Stimulated activated CD4-positive, alpha-beta T cell treated with anti-CD3 and anti-CD28 coated beads, Interleukin-1b, Interleukin-23, amount 100 ng/mL, for 4 hours (primary cell): ENCODE results near the gene COMMD1.
"Not testable (repeated sequence)": the region's sequence is repeated elsewhere in the genome, so short reads cannot be mapped to it uniquely, and the experiment has no call there.

Source experiments
- DNase-seq, 2 donors: peaks; one replicate each; pipeline ENCODE4 v3.0.0-alpha.2; 2020; ENCODE audit warnings: low read depth in 2 of 2

COMMD1 gene

DNA sequence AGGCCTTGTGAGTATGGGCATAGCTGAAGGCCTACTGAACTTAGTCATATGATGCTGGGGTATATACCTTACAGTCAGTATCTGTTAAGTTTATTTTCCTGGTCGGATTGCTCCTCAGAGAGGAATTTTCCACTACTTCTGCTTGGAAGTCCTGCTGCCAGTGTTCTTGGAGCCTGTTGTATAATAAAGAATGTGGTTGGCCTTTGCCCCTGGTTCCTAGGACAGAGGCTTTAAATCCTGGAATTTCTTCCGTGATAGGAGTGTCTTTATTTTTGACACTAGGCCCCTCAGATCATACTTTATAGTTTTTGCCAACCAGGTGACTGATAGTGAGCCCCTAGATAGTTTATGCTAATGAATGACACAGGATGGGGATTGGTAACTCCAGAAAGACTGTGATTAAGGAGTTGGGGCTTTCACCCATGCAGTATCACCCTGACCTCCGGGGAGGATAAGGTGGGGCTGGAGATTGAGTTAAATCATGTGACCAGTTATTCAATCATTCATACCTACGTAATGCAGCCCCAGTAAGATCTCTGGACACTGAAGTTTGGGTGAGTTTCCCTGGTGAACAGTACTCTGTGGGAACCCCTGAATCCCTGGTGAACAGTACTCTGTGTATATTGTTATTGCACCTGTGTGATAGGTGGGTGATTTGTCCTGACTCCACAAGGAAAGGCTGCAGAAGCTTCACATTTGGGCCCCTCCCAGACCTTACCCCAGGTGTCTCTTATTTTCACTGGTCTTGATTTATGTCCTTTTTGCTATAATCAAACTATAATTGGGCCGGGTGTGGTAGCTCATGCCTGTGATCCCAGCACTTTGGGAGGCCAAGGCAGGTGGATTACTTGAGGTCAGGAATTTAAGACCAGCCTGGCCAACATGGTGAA lies 56.9 kb downstream of the COMMD1 start:
- DNase-seq, result no peak

- DNase-seq, result no peak
These were observed 60.7 kb downstream of the COMMD1 start for GRCh38 chr2:61966087-61966727.

DNA sequence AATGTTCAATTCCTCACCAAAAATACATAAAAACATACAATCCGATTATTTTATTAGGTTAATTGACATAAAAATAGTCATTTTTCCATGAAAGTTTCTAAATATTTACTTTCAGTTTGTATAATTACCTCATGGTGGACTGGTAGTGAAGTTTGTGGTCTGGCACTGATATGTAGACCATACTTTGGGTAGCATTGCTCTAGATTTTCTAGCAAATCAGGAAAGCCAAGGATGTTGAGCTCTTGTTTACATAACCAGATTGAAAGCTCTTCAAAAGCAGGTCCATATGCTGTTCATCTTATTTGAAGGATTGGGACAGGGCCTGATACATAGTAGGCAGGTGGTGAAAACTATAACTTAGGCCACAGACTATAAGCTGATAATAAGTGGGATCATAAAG lies 61.8 kb downstream of the COMMD1 start:
- no peak for DNase-seq

GRCh38 chr2:61969376-61969775 lies 63.9 kb downstream of the COMMD1 start:
- no peak for DNase-seq

DNA sequence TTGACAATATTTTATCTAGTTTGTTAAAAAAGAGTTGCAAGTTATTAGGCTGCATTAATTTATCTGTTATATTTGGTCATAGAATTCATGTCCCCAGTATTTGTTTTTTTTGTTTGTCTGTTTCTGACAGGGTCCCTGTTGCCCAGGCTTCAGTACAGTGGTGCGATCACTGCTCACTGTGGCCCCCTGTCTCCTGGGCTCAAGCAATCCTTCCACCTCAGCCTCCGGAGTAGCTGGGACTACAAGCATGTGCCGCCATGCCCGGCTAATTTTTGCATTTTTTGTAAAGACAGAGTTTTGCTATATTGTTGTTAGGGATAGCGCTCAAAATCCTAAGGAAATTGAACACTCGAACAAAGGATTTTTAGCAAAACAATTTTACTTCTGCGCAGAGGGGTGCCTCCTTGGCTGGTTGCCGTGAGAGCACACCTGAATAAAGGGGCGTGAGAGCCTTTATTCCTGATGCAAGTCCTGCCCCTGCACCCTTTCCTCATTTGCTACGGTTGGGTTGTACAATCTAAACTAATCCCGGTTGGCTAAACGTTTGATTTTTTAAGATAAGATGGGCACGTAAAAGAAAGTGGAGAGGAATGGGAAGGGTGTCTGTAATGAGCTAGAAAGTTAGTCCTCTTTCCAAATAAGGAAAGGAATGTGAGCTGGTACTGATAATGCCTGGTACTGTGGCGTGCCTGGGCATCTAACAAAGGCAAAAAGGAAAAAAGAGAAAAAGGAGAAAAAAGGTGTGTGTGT lies 65.5 kb downstream of the COMMD1 start:
- DNase-seq, result no peak

- no peak for DNase-seq
These were observed 73.0 kb downstream of the COMMD1 start for GRCh38 chr2:61978522-61978921.

DNA sequence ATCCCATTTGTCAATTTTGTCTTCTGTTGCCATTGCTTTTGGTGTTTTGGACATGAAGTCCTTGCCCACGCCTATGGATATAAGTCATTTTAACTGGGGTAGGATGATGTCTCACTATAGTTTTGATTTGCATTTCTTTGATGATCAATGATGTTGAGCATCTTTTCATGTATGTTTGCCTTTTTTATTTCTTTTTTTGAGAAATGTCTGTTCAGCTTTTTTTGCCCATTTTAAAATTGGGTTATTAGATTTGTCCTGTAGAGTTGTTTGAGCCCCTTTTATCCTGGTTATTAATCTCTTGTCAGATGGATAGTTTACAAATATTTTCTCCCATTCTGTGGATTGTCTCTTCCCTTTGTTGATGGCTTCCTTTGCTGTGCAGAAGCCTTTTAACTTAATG lies 75.3 kb downstream of the COMMD1 start:
- DNase-seq, result no peak

DNA sequence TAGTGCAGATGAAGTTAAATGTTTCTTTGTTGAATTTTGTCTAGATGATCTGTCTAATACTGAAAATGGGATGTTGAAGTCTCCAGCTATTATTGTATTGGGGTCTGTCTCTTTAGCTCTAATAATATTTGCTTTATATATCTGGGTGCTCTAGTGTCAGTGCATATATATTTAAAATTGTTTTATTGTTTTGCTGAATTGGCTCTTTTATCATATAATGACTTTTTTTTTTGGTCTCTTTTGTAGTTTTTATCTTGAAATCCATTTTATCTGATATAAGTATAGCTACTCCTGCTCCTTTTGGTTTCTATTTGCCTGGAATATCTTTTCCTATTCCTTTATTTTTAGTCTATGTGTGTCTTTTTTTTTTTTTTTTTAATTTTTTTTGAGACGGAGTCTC lies 79.2 kb downstream of the COMMD1 start:
- DNase-seq, result no peak

GRCh38 chr2:61988462-61989366 lies 83.2 kb downstream of the COMMD1 start:
- DNase-seq, result no peak

GRCh38 chr2:61993422-61994024 lies 88.0 kb downstream of the COMMD1 start:
- DNase-seq, result no peak

DNA sequence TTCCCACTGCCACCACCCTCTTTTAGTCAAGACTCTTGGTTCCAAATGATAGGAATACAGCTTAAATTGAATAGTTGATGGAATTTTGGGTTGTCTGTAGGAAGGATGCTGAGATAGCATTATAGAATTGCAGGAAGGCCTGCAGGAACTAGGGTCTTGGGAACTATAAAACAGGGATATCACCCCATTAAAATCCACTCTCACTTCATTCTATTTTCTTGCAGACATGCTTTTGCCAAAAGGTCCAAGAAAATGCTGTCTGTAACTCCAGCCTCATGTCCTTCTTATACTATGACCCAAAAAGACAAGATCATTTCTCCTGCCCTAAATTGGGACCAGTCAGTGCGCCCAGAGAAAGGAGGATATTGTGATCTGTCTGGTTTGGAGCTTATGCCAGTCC lies 89.1 kb downstream of the COMMD1 start:
- DNase-seq, result no peak

DNA sequence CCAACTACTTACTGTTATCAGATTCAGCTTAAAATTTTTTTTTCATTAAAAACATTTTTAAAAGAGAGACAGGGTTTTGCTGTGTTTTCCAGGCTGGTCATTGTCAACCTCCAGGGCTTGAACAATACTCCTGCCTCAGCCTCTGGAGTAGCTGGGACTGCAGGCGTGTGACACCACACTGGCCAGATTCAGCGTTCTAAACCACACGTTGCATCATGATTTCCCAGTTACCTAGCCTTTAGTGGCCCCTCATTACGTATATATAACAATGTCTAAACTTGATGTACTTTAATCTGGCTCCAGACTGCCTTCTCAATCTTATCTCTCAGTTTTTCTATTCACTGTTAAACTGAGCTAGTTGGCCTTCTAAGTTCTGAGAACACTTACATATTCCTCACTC lies 89.6 kb downstream of the COMMD1 start:
- DNase-seq, result no peak

- no peak for DNase-seq
These were observed 90.0 kb downstream of the COMMD1 start for GRCh38 chr2:61995515-61995914.

- no peak for DNase-seq
These were observed 93.0 kb downstream of the COMMD1 start for GRCh38 chr2:61998426-61998825.

DNA sequence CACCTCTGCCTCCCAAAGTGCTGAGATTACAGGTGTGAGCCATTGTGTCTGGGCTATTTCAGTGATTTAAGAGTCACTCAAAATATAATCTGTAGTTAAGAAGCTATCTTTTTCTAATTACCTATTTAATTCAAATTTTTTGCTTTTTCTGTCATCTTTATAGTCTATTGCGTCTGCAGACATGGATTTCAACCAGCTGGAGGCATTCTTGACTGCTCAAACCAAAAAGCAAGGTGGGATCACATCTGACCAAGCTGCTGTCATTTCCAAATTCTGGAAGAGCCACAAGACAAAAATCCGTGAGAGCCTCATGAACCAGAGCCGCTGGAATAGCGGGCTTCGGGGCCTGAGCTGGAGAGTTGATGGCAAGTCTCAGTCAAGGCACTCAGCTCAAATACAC lies 95.1 kb downstream of the COMMD1 start:
- DNase-seq, result no peak

DNA sequence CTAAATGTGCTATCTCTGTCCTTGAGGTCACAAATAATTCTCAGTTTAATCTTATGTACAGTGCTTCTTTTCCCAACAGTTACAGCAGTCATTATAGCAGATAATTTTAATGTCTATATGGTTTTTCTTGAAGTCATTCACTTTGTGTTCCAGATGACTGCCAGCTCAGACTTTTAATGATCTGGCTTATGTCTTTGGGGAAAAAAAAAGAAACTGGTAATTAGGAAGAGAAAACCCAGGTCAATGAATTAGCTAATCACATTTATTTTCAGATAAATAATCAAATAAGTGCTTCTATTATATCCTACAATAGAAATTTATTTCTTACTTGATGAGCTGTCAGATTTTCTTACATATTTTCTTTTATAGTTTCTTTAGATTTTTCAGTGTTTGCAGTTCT lies 96.0 kb downstream of the COMMD1 start:
- DNase-seq, result no peak

- not testable (repeated sequence) for DNase-seq
These were observed 99.0 kb downstream of the COMMD1 start for GRCh38 chr2:62004428-62004827.

DNA sequence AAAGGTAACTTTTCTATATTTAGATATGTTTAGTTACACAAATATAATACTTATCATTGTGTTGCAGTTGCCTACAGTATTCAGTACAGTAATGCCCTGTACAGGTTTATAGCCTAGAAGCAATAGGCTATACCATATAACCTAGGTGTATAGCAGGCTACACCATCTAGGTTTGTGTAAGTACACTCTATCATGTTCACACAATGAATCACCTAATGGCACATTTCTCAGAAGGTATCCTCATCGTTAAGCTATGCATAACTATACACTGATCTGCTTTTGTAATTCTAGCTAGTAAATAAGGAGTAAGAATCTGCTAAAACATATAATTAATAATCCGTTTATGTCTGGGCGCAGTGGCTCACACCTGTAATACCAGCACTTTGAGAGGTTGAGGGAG lies 102.1 kb downstream of the COMMD1 start:
- no peak for DNase-seq

DNA sequence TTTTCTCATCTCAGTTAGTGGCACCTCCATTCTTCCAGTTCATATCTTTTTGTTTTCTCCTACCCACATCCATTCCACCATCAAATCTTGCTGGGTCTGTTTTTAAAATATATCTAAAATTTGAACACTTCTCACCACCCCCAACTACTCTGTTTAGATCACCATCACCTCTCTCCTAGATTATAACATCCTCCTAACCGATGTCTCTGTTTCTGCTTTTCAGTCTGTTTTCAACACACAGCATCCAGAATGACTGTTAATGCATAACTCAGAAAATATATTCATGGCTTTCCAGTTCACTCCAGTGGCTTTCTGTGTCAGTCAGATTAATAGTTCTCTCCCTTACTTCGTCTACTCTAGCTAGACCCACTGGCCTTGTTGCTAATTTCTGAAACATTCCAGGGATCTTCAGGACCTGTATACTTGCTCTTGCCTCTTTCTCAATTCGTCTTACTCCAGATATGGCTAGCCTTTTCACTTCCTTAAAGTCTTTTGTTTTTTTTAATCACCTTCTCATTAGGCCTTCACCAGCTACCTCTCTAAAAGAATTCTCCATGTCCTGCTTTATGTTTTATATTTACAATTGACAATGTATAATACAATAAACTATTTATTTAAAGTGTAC lies 105.3 kb downstream of the COMMD1 start:
- no peak for DNase-seq

DNA sequence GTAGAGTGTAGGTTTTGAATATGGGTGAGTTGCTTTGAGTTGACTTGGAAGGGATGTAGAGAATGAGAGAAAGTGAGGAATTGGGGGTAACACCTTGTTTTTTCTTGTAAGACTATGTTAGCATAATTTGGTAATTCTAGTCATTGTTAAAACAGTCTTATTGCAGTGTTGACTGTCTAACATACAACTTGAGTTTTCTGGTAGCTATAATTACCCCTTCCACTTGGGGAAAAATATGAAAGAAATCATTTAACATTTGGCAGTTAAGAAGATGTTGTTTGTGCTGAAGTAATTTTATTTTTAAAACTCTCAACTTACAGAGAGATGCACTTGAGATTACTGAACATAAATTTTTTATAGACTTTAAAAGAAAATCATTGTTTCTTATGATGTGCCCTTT lies 108.2 kb downstream of the COMMD1 start:
- no peak for DNase-seq

DNA sequence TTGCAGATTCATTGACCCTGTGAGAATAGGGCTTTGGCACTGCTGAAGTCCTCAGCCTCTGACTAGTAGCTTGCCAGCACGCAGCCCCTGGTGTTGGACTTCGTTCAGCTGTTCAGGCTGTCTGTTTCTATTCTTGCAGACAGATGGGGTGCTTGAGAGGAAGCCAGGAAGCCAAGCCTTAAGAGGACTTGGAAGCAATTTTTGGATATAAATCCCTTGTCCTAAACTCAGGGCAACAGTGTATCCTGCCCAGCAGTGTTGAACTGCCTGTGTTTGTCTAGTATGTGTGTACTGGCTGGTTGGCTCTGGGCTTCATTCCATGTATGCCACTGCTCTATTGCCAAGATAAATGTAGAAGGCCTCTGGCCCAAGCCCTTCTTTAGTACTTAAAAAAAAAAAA lies 108.6 kb downstream of the COMMD1 start:
- no peak for DNase-seq
